K562 (cell line): Measurements from ENCODE around the gene RPS27. TPM values are rescaled to one million over a fixed set of nuclear protein-coding genes. Genes with fewer than 3 reads are reported as not detected.

Experiments used
- ARID1B ChIP-seq: fragments of 450-650 bp; IDR thresholded peaks from 2 replicates; pipeline ENCODE4 v1.6.1; 2016; ENCODE audit warnings: antibody characterized with exemption, mild to moderate bottlenecking, inconsistent platforms
- CBX8 ChIP-seq: fragments of 200-600 bp; sonication (generic); IDR thresholded peaks from 2 replicates; pipeline ENCODE4 v1.6.1; 2012; ENCODE audit warnings: borderline replicate concordance, mixed run types, low read depth, mild to moderate bottlenecking, moderate library complexity, mixed read lengths, low read length, control low read depth, inconsistent platforms; ENCODE audit not compliant: poor library complexity, severe bottlenecking; ENCODE audit errors: extremely low read depth
- CXXC5 ChIP-seq: fragments of 250-450 bp; sonication (Bioruptor Pico); IDR thresholded peaks from 2 replicates; pipeline ENCODE4 v1.8.0; 2022; ENCODE audit warnings: inconsistent platforms, mild to moderate bottlenecking, moderate library complexity
- GTF2F1 ChIP-seq: IDR thresholded peaks from 2 replicates; pipeline ENCODE4 v1.6.1; 2011; ENCODE audit warnings: low read depth, low read length, improper control_type of control experiment
- MBD2 ChIP-seq: sonication (generic); IDR thresholded peaks from 2 replicates; pipeline ENCODE4 v1.6.1; 2016; ENCODE audit warnings: low read depth, borderline replicate concordance
- PHF8 ChIP-seq: fragments of 200-600 bp; sonication (generic); IDR thresholded peaks from 2 replicates; pipeline ENCODE4 v1.6.1; 2012; ENCODE audit warnings: mixed run types, mild to moderate bottlenecking, inconsistent platforms, low read length, moderate library complexity, borderline replicate concordance
- PRMT5 ChIP-seq: sonication (generic); formaldehyde crosslinking; IDR thresholded peaks from 2 replicates; pipeline ENCODE4 v1.5.0; 2020; ENCODE audit warnings: missing genetic modification reagents
- TEAD1 ChIP-seq, 2 experiments: fragments of 450-650 bp in 1 of 2; sonication (generic) in 1 of 2; formaldehyde crosslinking; IDR thresholded peaks; 2 replicates each; pipeline versions ENCODE4 v1.4.0 to v1.8.0; 2020 to 2022; ENCODE audit warnings: mild to moderate bottlenecking in 2 of 2, missing genetic modification reagents in 1 of 2
- ZNF165 ChIP-seq: fragments of 250-450 bp; sonication (Bioruptor Pico); IDR thresholded peaks from 2 replicates; pipeline ENCODE4 v1.4.0; 2020; ENCODE audit warnings: borderline replicate concordance
- ZNF280B ChIP-seq: fragments of 250-450 bp; sonication (Bioruptor Pico); IDR thresholded peaks from 2 replicates; pipeline ENCODE4 v1.5.1; 2021; ENCODE audit warnings: mild to moderate bottlenecking
- ZNF445 ChIP-seq: fragments of 250-450 bp; sonication (Bioruptor Pico); IDR thresholded peaks from 2 replicates; pipeline ENCODE4 v1.4.0; 2020; ENCODE audit warnings: low read depth, mild to moderate bottlenecking, moderate library complexity
- ZNF57 ChIP-seq: fragments of 450-650 bp; formaldehyde crosslinking; IDR thresholded peaks from 2 replicates; pipeline ENCODE4 v1.4.0; 2020; ENCODE audit warnings: mild to moderate bottlenecking, moderate library complexity
- ZNF586 ChIP-seq: fragments of 450-650 bp; formaldehyde crosslinking; conservative IDR thresholded peaks from 2 replicates; pipeline ENCODE4 v1.4.0; 2020; ENCODE audit warnings: mild to moderate bottlenecking, moderate library complexity
- polyA plus RNA-seq, 8 experiments: library from polyadenylated mRNA; depleted of rRNA in 4 of 8; stranded (reverse) in 5 of 8; unstranded in 3 of 8; fragments of >200 nt; fragmentation: Nextera tagmentation in 2 of 8; fragmentation: Illumina TruSeq in 1 of 8; extraction: Ambion mirVana in 2 of 8; extraction: Trizol in 1 of 8; gene quantifications; 2 replicates each; pipeline versions ENCODE4 v1.2.1 to v1.2.3, GENCODE V29; 2011 to 2014; ENCODE audit warnings: inconsistent platforms in 1 of 8, missing spikeins in 1 of 8
- total RNA-seq, 7 experiments: library from RNA; depleted of rRNA in 6 of 7; stranded (reverse); fragments of >200 nt in 6 of 7; fragmentation: Illumina TruSeq in 2 of 7; extraction: Trizol in 2 of 7; gene quantifications; 2 replicates each; pipeline versions ENCODE4 v1.2.1 to v1.2.3, GENCODE V29; 2011 to 2021; ENCODE audit warnings: low replicate concordance in 1 of 7
- TF ChIP-seq, protein P1 (sequence below): fragments of 450-650 bp; IDR thresholded peaks from 2 replicates; pipeline ENCODE4 v1.6.1; 2016; ENCODE audit warnings: mild to moderate bottlenecking, moderate library complexity

The RPS27 gene
- total and polyA plus RNA-seq, 9 of the 15 experiments (the other 6 are each of a cell fraction or from before 2014, with no cell fraction given): 2,091 to 9,377 (median 6,706) TPM

DNA sequence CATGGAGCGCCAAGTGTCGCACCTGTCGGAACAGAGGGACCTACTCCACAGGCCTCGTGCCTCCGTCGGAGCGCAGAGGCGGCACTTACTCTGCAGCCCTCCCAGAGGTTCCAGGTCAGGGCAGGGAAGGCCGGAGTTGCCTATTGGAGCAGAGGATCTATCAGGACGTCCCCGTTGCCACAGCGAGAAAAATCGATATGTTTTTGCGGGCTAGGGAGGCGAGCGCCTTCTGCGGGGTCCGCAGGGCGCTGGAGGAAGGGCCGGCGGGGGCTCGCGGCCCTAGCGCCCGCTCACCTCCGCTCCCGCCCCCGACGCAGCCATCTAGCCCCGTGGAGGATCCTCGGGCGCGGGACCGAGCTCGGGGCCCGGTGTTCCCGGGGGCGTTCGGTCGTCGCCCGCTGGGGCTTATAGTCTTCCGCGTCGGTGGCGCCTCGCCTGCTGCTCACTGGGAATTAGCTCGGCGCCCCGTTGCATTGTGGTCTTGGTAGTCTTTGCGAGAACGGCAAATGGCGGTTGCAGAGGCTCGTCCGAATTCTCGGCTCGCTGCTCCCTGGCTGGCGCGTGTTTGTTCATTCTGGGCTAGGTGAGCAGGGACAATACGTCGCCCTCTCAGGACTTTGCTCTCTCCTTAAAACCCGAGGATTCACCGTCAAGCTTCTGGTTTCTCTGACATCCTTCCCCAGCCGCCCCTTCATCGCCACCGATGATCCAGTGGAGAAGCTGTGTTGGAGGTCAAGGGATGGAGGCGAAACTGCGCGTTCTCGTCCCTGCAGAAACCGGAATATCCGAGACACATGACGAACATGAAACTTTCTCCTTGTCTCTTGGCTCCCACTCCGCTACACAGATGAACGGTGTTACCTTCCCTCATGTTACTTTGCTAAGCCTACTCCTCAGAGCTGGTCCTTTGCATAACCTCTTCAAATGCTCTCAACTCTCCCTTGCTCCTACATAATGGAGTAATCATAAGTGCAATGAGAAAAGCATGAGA, 13.0 kb upstream of the RPS27 start, which contains the start of gene JTB (continued):
- TF ChIP-seq ZNF586 (CRISPR knock-in tag): no peak
- no peak for TF ChIP-seq CBX8
- no peak for TF ChIP-seq ARID1B
- peak; percentile 76 for TF ChIP-seq MBD2
- peak; percentile 92; the same call in 1 of the 2 replicates for TF ChIP-seq PHF8
- TF ChIP-seq ZNF280B (CRISPR knock-in tag): no peak
- TF ChIP-seq CXXC5: peak; percentile 69
- TF ChIP-seq ZNF165: no peak
- no peak for TF ChIP-seq GTF2F1
- no peak for TF ChIP-seq ZNF445
- TF ChIP-seq TEAD1 (CRISPR knock-in tag; IDR thresholded peaks at IDR 0.05): peak in 1 of 2 experiments; percentile 29; a peak in 1 of 4 replicates
- no peak for TF ChIP-seq PRMT5 (CRISPR knock-in tag)
- TF ChIP-seq, protein P1, sequence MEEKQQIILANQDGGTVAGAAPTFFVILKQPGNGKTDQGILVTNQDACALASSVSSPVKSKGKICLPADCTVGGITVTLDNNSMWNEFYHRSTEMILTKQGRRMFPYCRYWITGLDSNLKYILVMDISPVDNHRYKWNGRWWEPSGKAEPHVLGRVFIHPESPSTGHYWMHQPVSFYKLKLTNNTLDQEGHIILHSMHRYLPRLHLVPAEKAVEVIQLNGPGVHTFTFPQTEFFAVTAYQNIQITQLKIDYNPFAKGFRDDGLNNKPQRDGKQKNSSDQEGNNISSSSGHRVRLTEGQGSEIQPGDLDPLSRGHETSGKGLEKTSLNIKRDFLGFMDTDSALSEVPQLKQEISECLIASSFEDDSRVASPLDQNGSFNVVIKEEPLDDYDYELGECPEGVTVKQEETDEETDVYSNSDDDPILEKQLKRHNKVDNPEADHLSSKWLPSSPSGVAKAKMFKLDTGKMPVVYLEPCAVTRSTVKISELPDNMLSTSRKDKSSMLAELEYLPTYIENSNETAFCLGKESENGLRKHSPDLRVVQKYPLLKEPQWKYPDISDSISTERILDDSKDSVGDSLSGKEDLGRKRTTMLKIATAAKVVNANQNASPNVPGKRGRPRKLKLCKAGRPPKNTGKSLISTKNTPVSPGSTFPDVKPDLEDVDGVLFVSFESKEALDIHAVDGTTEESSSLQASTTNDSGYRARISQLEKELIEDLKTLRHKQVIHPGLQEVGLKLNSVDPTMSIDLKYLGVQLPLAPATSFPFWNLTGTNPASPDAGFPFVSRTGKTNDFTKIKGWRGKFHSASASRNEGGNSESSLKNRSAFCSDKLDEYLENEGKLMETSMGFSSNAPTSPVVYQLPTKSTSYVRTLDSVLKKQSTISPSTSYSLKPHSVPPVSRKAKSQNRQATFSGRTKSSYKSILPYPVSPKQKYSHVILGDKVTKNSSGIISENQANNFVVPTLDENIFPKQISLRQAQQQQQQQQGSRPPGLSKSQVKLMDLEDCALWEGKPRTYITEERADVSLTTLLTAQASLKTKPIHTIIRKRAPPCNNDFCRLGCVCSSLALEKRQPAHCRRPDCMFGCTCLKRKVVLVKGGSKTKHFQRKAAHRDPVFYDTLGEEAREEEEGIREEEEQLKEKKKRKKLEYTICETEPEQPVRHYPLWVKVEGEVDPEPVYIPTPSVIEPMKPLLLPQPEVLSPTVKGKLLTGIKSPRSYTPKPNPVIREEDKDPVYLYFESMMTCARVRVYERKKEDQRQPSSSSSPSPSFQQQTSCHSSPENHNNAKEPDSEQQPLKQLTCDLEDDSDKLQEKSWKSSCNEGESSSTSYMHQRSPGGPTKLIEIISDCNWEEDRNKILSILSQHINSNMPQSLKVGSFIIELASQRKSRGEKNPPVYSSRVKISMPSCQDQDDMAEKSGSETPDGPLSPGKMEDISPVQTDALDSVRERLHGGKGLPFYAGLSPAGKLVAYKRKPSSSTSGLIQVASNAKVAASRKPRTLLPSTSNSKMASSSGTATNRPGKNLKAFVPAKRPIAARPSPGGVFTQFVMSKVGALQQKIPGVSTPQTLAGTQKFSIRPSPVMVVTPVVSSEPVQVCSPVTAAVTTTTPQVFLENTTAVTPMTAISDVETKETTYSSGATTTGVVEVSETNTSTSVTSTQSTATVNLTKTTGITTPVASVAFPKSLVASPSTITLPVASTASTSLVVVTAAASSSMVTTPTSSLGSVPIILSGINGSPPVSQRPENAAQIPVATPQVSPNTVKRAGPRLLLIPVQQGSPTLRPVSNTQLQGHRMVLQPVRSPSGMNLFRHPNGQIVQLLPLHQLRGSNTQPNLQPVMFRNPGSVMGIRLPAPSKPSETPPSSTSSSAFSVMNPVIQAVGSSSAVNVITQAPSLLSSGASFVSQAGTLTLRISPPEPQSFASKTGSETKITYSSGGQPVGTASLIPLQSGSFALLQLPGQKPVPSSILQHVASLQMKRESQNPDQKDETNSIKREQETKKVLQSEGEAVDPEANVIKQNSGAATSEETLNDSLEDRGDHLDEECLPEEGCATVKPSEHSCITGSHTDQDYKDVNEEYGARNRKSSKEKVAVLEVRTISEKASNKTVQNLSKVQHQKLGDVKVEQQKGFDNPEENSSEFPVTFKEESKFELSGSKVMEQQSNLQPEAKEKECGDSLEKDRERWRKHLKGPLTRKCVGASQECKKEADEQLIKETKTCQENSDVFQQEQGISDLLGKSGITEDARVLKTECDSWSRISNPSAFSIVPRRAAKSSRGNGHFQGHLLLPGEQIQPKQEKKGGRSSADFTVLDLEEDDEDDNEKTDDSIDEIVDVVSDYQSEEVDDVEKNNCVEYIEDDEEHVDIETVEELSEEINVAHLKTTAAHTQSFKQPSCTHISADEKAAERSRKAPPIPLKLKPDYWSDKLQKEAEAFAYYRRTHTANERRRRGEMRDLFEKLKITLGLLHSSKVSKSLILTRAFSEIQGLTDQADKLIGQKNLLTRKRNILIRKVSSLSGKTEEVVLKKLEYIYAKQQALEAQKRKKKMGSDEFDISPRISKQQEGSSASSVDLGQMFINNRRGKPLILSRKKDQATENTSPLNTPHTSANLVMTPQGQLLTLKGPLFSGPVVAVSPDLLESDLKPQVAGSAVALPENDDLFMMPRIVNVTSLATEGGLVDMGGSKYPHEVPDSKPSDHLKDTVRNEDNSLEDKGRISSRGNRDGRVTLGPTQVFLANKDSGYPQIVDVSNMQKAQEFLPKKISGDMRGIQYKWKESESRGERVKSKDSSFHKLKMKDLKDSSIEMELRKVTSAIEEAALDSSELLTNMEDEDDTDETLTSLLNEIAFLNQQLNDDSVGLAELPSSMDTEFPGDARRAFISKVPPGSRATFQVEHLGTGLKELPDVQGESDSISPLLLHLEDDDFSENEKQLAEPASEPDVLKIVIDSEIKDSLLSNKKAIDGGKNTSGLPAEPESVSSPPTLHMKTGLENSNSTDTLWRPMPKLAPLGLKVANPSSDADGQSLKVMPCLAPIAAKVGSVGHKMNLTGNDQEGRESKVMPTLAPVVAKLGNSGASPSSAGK: peak; percentile 87
- TF ChIP-seq ZNF57 (CRISPR knock-in tag): no peak
